Umbilical cord (tissue), 2 donors: ENCODE measurements around the gene LINC00632. TPM values are rescaled to one million over a fixed set of nuclear protein-coding genes. Genes with fewer than 3 reads are reported as not detected.
"Not testable (repeated sequence)": the region's sequence is repeated elsewhere in the genome, so short reads cannot be mapped to it uniquely, and the experiment has no call there.

ENCODE experiments used
- DNase-seq: peaks from one replicate; pipeline ENCODE4 v3.0.0-alpha.2; 2015; ENCODE audit warnings: low spot score
- total RNA-seq: library from RNA; depleted of rRNA; stranded (reverse); fragments of >200 nt; gene quantifications from one replicate; pipeline ENCODE4 v1.2.3, GENCODE V29; 2014; ENCODE audit warnings: low replicate concordance; ENCODE audit not compliant: insufficient read depth

Gene LINC00632
- 36.6 TPM for total RNA-seq

- DNase-seq = peak; percentile 51
Measured at GRCh38 chrX:140709421-140709846, at the start of gene LINC00632. LINC00632 (plus strand) TSS chrX:140709759.

- DNase-seq = no peak
Measured at GRCh38 chrX:140661643-140662042, 47.9 kb upstream of the LINC00632 start.

GRCh38 chrX:140664939-140665338, 44.6 kb upstream of the LINC00632 start:
- peak; percentile 4 for DNase-seq

DNA sequence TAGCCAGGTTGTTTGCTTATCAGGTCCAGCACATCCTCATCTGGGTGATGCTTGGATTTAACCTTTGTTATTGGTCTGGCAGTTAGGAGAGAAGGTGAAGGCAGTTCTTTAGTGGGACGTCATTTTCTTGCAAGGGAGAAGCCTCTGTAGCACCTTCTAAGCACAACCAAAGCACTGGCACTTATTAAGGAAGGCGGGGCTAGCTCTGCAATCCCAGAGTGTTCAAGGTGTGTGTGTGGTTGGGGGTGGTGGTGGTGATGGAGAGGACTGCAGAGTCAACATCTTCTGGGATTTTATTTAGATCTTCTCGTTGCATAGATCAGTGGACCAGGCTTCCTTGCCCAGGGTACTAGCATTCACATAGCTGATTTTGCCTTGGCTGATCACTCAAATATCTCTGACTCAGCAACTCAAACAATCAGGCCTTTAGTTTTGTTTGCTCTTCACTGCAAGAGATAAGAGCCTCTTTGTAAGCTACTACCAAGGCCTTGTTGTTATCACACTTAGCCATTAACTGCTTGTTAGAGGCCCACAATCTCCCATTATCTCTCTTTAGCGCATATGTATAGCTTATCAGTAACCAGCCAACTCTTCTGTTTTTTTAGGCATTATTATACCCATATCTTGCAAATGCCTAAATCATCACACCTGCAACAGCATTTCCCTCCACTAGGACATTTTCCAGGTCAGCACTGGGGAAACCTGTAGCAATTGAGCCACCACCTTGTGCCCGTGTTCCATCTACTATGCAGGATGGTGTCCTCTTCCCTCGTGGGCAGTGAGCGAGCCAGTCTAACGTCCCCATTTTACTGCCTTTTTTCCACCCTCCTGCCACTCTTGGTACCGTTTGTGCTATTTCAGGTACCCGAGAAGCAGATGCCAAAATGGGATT, 36.5 kb upstream of the LINC00632 start:
- DNase-seq = no peak

DNA sequence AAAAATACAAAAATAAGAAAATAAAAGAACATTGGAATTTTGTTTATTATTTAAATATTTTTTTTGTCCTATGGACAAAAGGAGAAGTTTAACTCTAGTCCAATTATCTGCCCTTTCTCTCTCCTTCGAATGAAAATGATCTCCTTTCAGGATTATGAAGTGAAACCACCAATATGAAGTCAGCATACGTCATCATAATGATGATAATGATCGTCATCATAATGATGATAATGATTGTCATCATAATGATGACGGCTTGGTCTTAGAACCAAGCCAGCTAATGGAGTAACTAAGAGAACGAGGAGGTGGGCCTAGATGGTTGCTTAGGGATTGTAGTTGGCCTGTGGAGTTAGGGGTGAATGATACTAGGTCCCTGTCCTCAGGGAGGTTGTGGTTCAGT, 21.9 kb upstream of the LINC00632 start:
- DNase-seq = no peak

GRCh38 chrX:140691596-140691995, 18.0 kb upstream of the LINC00632 start:
- DNase-seq = not testable (repeated sequence)

DNA sequence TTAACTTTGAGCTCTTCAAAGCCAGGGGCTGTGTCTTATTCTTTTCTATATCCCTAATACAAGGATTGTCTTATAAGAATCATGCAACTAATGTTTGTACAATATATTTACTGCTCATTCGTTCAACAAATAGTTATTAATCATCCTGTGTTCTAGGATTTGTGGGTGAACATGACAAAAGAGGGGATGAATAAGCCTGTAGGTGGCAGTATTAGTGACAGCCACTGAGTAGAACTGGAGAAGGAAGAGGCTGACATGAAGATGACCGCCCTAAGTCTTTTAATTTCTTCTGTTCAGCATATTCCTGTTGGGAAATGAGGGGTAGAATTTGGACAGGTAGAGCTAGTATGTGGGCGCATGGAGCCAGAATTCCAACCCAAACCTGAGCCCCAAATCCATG, 11.9 kb upstream of the LINC00632 start:
- DNase-seq = no peak

- DNase-seq = peak; percentile 45
Measured at GRCh38 chrX:140701480-140701879, 8.1 kb upstream of the LINC00632 start.

GRCh38 chrX:140710710-140711109, 1.2 kb downstream of the LINC00632 start:
- DNase-seq = peak; percentile 75

- no peak for DNase-seq
Measured at GRCh38 chrX:140711894-140712293, 2.3 kb downstream of the LINC00632 start.

GRCh38 chrX:140712413-140713173, 3.0 kb downstream of the LINC00632 start:
- DNase-seq = peak; percentile 94

DNA sequence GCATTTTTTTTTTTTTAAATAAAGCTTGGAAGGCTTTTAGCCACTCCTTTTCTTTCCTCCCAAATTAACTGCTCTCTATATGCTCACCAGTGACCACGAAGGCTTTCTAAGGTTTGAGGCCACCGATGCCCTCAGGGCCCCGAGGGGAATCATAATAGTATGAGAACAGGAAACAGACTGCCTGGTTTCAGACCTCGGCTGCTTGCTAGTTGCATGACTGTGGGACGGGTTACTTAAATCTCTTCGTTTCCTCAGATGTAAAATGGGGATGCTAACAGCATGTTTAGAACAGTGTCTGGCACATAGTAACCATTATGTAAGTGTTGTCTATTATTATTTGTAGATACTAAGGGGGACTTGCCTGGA, 3.6 kb downstream of the LINC00632 start:
- no peak for DNase-seq

- no peak for DNase-seq
Measured at GRCh38 chrX:140715787-140716186, 6.2 kb downstream of the LINC00632 start.

- DNase-seq = peak; percentile 30
Measured at GRCh38 chrX:140723121-140723715, 13.7 kb downstream of the LINC00632 start.

GRCh38 chrX:140724309-140724708, 14.8 kb downstream of the LINC00632 start:
- DNase-seq = peak; percentile 21

GRCh38 chrX:140724736-140725135, 15.2 kb downstream of the LINC00632 start:
- peak; percentile 14 for DNase-seq

DNA sequence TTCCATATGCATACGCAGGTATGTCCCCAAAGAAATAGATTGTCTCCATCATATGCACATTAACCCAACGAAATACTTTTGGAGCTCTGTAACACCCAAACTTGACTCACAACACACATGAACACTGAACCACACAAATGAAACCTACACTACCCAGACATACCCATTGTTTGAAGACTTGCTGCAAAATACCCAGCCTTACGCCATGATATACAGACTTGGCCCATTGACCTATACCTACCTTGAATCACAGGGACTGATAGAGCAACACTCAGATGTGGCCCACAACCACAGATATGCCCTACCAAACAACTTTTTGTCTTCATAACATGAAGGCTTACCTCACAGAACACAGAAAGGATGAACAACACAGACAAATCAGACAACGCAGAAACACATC, 15.9 kb downstream of the LINC00632 start:
- no peak for DNase-seq

DNA sequence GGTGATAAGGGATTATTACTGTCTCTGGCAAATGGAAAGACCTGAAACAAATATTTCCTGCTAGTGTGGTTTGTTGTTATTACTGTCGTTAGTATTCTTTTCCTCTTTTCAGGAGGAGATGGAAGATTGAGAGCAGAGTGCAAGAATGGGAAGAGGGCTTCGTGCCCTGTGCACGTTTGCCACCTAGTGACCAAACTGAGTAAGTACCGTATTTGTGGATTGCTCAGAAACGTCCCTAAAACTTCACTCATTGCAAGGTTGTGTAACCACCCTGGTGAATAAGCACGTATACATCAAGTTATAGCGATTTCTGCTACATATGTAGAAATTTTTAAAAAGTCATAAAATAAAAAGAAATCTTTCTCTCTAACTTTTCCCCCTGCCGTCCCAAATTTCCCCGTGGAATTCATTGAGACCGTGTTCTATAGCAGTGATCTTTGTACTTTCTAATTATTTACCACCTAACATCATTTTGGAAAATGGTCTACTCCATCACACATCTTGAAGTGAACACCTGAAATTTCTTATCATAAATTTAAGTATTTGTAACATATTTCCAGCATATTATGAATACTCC, 24.3 kb downstream of the LINC00632 start:
- DNase-seq = peak; percentile 33

DNA sequence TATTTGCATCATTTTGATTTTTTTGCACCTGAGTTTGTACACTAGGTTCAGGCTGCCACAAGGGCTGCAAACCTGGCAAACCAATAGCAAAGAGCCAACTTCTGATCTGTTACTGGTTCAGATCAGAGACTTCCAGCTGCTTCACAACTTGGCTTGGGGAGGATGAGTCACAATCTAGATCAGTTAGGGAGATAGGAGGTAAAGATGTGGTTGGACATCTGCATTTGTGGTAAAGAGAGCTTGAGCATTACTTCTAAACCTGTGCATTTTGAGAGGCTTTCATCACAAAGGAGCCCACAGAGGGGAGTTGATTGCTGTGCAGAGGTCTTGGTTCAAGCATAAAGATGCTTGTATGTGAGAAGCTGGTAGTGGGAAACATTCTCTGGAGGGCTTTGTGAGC, 34.5 kb downstream of the LINC00632 start:
- DNase-seq = no peak

GRCh38 chrX:140756941-140757340, 47.4 kb downstream of the LINC00632 start:
- no peak for DNase-seq

GRCh38 chrX:140762061-140762460, 52.5 kb downstream of the LINC00632 start:
- DNase-seq = peak; percentile 70

GRCh38 chrX:140764401-140764919, 54.9 kb downstream of the LINC00632 start:
- DNase-seq = peak; percentile 84
